PC-9 (cell line): Measurements from ENCODE around the gene PRTG. TPM values are rescaled to one million over a fixed set of nuclear protein-coding genes. Genes with fewer than 3 reads are reported as not detected.

Experiments used
- BruUV-seq: library from RNA; stranded (reverse); fragments of 400-500 nt; replicated peaks from 2 replicates; lab custom pipeline; 2021; lab: Mats Ljungman, UMichigan
- CTCF ChIA-PET: fragments of 300-600 bp; sonication (Branson Sonifier 250); formaldehyde crosslinking; loops from one replicate; lab custom pipeline; 2022; ENCODE audit warnings: antibody characterized with exemption; lab: Charles Lee
- POLR2A ChIA-PET: fragments of 300-600 bp; sonication (Branson Sonifier 250); formaldehyde crosslinking; loops from one replicate; lab custom pipeline; 2022; ENCODE audit warnings: antibody characterized with exemption; ENCODE audit not compliant: unreplicated experiment; lab: Charles Lee
- DNase-seq, 2 experiments: peaks; one replicate each; pipeline versions ENCODE4 v3.0.0 to v3.0.0-alpha.2; 2015 to 2022; ENCODE audit warnings: mixed read lengths in 1 of 2
- H2AFZ ChIP-seq: fragments of 200-600 bp; sonication (generic); 2 replicates; pipeline ENCODE4 v1.8.1; 2017; ENCODE audit warnings: antibody characterized with exemption
- H3F3A ChIP-seq: fragments of 200-600 bp; sonication (generic); 2 replicates; pipeline ENCODE4 v1.8.1; 2017; ENCODE audit warnings: antibody characterized with exemption, mild to moderate bottlenecking, low read depth; ENCODE audit not compliant: insufficient read depth
- H3K27ac ChIP-seq: fragments of 200-600 bp; sonication (generic); 2 replicates; pipeline ENCODE4 v1.6.1; 2016; ENCODE audit warnings: mixed run types
- H3K27me3 ChIP-seq: fragments of 200-600 bp; sonication (generic); 2 replicates; pipeline ENCODE4 v1.6.1; 2016; ENCODE audit warnings: low read depth, mixed run types; ENCODE audit not compliant: insufficient read depth
- H3K36me3 ChIP-seq: fragments of 200-600 bp; sonication (generic); 2 replicates; pipeline ENCODE4 v1.6.1; 2016; ENCODE audit warnings: low read depth, mixed run types
- H3K4me1 ChIP-seq: fragments of 200-600 bp; sonication (generic); replicated peaks from 2 replicates; pipeline ENCODE4 v1.6.1; 2016; ENCODE audit warnings: mixed run types; ENCODE audit not compliant: insufficient read depth
- H3K4me2 ChIP-seq: fragments of 200-600 bp; sonication (generic); 2 replicates; pipeline ENCODE4 v1.6.1; 2017; ENCODE audit warnings: mixed run types
- H3K4me3 ChIP-seq: fragments of 200-600 bp; sonication (generic); 2 replicates; pipeline ENCODE4 v1.6.1; 2016; ENCODE audit warnings: mixed run types
- H3K79me2 ChIP-seq: fragments of 200-600 bp; sonication (generic); 2 replicates; pipeline ENCODE4 v1.6.1; 2017; ENCODE audit warnings: low read depth, mixed run types
- H3K9me2 ChIP-seq: fragments of 200-600 bp; sonication (generic); 2 replicates; pipeline ENCODE4 v1.8.1; 2017; ENCODE audit warnings: mild to moderate bottlenecking; ENCODE audit not compliant: insufficient read depth
- H3K9me3 ChIP-seq: fragments of 200-600 bp; sonication (generic); 2 replicates; pipeline ENCODE4 v1.8.1; 2016; ENCODE audit warnings: low read depth; ENCODE audit not compliant: insufficient read depth
- H4K20me1 ChIP-seq: fragments of 200-600 bp; sonication (generic); 2 replicates; pipeline ENCODE4 v1.8.1; 2017; ENCODE audit not compliant: insufficient read depth
- EZH2 ChIP-seq: fragments of 200-600 bp; sonication (generic); IDR thresholded peaks from 2 replicates; pipeline ENCODE4 v1.8.0; 2017; ENCODE audit warnings: antibody characterized with exemption, low read depth
- intact Hi-C: fragments of 100-400 bp; cut with micrococcal nuclease; formaldehyde crosslinking; loops from one replicate; pipeline ENCODE4 v1.10.0; 2022; ENCODE audit not compliant: unreplicated experiment
- total RNA-seq: library from RNA; stranded (reverse); gene quantifications from 2 replicates; pipeline ENCODE4 v1.2.3, GENCODE V29; 2021
- TF ChIP-seq, protein P1 (sequence below): fragments of 200-600 bp; sonication (generic); conservative IDR thresholded peaks from 2 replicates; pipeline ENCODE4 v1.6.1; 2017; ENCODE audit warnings: mixed run types, antibody characterized with exemption, mild to moderate bottlenecking, moderate library complexity

PRTG gene
- total RNA-seq, 1 experiment from 2014 or later = 11.4 TPM

GRCh38 chr15:55659481-55659880, 83.5 kb downstream of the PRTG start:
- DNase-seq = no peak
- no peak overlapping the region for H3K4me3 ChIP-seq
- no peaks in the 10 kb centered on the region for H3K36me3 ChIP-seq
- no peaks in the 10 kb centered on the region for H3K27me3 ChIP-seq
- TF ChIP-seq EZH2 = no peak
- TF ChIP-seq, protein P1, sequence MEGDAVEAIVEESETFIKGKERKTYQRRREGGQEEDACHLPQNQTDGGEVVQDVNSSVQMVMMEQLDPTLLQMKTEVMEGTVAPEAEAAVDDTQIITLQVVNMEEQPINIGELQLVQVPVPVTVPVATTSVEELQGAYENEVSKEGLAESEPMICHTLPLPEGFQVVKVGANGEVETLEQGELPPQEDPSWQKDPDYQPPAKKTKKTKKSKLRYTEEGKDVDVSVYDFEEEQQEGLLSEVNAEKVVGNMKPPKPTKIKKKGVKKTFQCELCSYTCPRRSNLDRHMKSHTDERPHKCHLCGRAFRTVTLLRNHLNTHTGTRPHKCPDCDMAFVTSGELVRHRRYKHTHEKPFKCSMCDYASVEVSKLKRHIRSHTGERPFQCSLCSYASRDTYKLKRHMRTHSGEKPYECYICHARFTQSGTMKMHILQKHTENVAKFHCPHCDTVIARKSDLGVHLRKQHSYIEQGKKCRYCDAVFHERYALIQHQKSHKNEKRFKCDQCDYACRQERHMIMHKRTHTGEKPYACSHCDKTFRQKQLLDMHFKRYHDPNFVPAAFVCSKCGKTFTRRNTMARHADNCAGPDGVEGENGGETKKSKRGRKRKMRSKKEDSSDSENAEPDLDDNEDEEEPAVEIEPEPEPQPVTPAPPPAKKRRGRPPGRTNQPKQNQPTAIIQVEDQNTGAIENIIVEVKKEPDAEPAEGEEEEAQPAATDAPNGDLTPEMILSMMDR = no peak
- H3K4me2 ChIP-seq = no peak overlapping the region
- H3K9me2 ChIP-seq = no peaks in the 10 kb centered on the region
- POLR2A ChIA-PET = interaction anchor here (0.6 kb wide), 1 partner anchor 17 kb away, joined by 12 read pairs; no protein-coding TSS in a partner anchor
- no peaks in the 10 kb centered on the region for H3K79me2 ChIP-seq
- no peaks in the 10 kb centered on the region for H3K4me1 ChIP-seq
- H3F3A ChIP-seq = no peaks in the 10 kb centered on the region
- intact Hi-C loops = no loop called here
- no peaks in the 10 kb centered on the region for H4K20me1 ChIP-seq
- no peak overlapping the region for H2AFZ ChIP-seq
- H3K9me3 ChIP-seq = no peaks in the 10 kb centered on the region
- CTCF ChIA-PET = interaction anchor here (0.6 kb wide), 1 partner anchor 46 kb away, joined by 3 read pairs; no protein-coding TSS in a partner anchor
- no TSS peak for BruUV-seq
- no peak overlapping the region for H3K27ac ChIP-seq

GRCh38 chr15:55658886-55659285, 84.1 kb downstream of the PRTG start:
- POLR2A ChIA-PET = interaction anchor here (0.6 kb wide), 1 partner anchor 17 kb away, joined by 12 read pairs; no protein-coding TSS in a partner anchor
- no peak overlapping the region for H2AFZ ChIP-seq
- H3K36me3 ChIP-seq = no peaks in the 10 kb centered on the region
- no peaks in the 10 kb centered on the region for H3K27me3 ChIP-seq
- no peak overlapping the region for H3K4me2 ChIP-seq
- CTCF ChIA-PET = interaction anchor here (0.7 kb wide), 1 partner anchor 188 kb away, joined by 6 read pairs; no protein-coding TSS in a partner anchor
- H3K9me3 ChIP-seq = no peaks in the 10 kb centered on the region
- no peaks in the 10 kb centered on the region for H3F3A ChIP-seq
- BruUV-seq = no TSS peak
- no peaks in the 10 kb centered on the region for H3K4me1 ChIP-seq
- no peak for TF ChIP-seq EZH2
- TF ChIP-seq, protein P1 = no peak
- H4K20me1 ChIP-seq = no peaks in the 10 kb centered on the region
- no peaks in the 10 kb centered on the region for H3K79me2 ChIP-seq
- no peaks in the 10 kb centered on the region for H3K9me2 ChIP-seq
- no peak overlapping the region for H3K4me3 ChIP-seq
- intact Hi-C loops = no loop called here
- DNase-seq = no peak
- no peak overlapping the region for H3K27ac ChIP-seq

GRCh38 chr15:55654561-55655031, 88.4 kb downstream of the PRTG start:
- H3K4me2 ChIP-seq = no peak overlapping the region
- H3K9me3 ChIP-seq = no peaks in the 10 kb centered on the region
- H2AFZ ChIP-seq = no peak overlapping the region
- H3K9me2 ChIP-seq = no peaks in the 10 kb centered on the region
- DNase-seq = no peak
- H4K20me1 ChIP-seq = no peaks in the 10 kb centered on the region
- TF ChIP-seq, protein P1 = no peak
- TF ChIP-seq EZH2 = no peak
- no peak overlapping the region for H3K27ac ChIP-seq
- no peaks in the 10 kb centered on the region for H3K4me1 ChIP-seq
- no peaks in the 10 kb centered on the region for H3K36me3 ChIP-seq
- H3K79me2 ChIP-seq = no peaks in the 10 kb centered on the region
- H3K4me3 ChIP-seq = no peak overlapping the region
- CTCF ChIA-PET = interaction anchor here (0.6 kb wide), 1 partner anchor 184 kb away, joined by 3 read pairs; no protein-coding TSS in a partner anchor
- H3K27me3 ChIP-seq = no peaks in the 10 kb centered on the region
- intact Hi-C loops = no loop called here
- H3F3A ChIP-seq = no peaks in the 10 kb centered on the region
- no TSS peak for BruUV-seq
- POLR2A ChIA-PET = no interaction called here
